ENCODE results near the gene ARAP1.

- no peak for TF ChIP-seq CTCF (IDR thresholded peaks at IDR 0.05 in 4 of 5, conservative IDR thresholded peaks at IDR 0.05 in 1 of 5)
- TF ChIP-seq POLR2A (IDR thresholded peaks at IDR 0.05), result no peak
Measured at GRCh38 chr11:72662036-72662435, 90.2 kb downstream of the ARAP1 start.

All from gastrocnemius medialis (tissue), 4 donors.